LHCN-M2 (cell line): ENCODE data around the gene FMC1. TPM values are rescaled to one million over a fixed set of nuclear protein-coding genes. Genes with fewer than 3 reads are reported as not detected.
A peak's percentile ranks its signal among the peaks of the same experiment; 100 is the strongest.
"Not testable (repeated sequence)": the region's sequence is repeated elsewhere in the genome, so short reads cannot be mapped to it uniquely, and the experiment has no call there.

Experiments
- DNase-seq: peaks from one replicate; pipeline ENCODE4 v3.0.0-alpha.2; 2012; ENCODE audit warnings: low read depth
- polyA plus RNA-seq: library from polyadenylated mRNA; unstranded; fragments of >200 nt; gene quantifications from one replicate; pipeline ENCODE4 v1.2.1, GENCODE V29; 2012; ENCODE audit warnings: missing spikeins
- total RNA-seq: library from RNA; depleted of rRNA; stranded (reverse); fragments of >200 nt; gene quantifications from 2 replicates; pipeline ENCODE4 v1.2.3, GENCODE V29; 2014; rRNA removed

FMC1 gene, protein sequence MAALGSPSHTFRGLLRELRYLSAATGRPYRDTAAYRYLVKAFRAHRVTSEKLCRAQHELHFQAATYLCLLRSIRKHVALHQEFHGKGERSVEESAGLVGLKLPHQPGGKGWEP
- 9.3 and 14.7 TPM in 2 replicates for total RNA-seq
- 48.2 TPM for polyA plus RNA-seq

- DNase-seq: peak; percentile 95
Measured at GRCh38 chr7:139341058-139341775, at the start of gene FMC1. FMC1 (plus strand) TSS chr7:139341337; CDS start chr7:139341385, 48 bp downstream.

GRCh38 chr7:139292821-139293220 is 48.3 kb upstream of the FMC1 start:
- DNase-seq: no peak

DNA sequence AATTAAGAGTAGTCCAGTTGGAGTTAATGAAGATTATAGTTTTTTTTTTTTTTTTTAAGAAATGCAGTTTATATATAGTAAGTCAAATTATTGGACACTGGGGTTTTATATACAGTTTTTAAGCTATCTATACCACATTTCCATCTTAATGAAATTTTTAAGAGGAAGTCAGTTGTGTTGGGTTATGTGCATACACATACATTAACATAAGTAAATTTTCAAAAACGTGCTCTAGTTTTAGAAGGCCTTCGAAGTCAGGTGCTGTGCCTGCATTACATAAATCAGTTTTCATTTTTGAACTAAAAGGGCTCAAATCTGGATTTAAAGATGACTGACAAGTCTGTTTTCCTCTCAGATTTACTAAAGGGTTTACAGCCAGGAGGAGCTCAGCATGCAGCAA is 47.6 kb upstream of the FMC1 start:
- no peak for DNase-seq

GRCh38 chr7:139294241-139294640 is 46.9 kb upstream of the FMC1 start:
- no peak for DNase-seq

- peak; percentile 12 for DNase-seq
Measured at GRCh38 chr7:139294951-139295575, 46.1 kb upstream of the FMC1 start.

DNA sequence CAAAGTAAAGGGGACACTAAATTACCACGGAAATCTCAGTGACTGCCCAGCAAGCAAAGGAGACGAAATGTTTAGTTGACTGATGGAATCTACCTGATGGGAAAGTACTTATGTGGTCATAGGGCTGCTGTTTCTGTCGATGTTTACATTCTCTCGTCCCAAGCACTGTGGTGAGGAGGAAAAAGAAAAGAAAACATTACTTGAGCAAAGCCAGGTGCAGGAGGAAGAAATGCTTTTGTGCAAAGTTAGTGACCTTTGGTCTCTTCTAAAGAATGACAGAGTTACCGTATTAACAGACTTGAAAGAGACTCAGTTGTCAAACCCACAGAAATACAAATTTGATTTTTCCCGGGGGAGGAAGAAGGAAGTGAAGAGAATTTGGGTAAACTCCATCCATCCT is 43.3 kb upstream of the FMC1 start:
- DNase-seq: no peak

- DNase-seq: no peak
Measured at GRCh38 chr7:139299296-139299695, 41.8 kb upstream of the FMC1 start.

DNA sequence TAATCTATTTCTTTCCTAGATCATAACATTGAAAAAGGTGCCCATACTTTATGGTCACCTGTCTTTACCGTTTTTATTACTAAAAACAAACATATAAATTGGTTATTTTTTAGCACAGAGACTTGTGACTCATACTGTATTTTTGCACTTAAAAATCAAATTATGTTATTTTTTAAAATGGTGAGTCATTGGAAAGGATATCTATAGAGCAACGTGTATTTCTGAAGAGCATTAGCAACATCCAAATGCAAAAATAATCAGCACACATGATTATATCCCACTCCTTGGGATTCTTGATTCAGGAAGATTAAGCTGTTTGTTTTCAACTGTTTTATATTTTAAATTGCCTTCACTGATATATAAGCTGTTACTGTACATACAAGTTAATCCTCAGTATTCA is 40.7 kb upstream of the FMC1 start:
- peak; percentile 10 for DNase-seq

DNA sequence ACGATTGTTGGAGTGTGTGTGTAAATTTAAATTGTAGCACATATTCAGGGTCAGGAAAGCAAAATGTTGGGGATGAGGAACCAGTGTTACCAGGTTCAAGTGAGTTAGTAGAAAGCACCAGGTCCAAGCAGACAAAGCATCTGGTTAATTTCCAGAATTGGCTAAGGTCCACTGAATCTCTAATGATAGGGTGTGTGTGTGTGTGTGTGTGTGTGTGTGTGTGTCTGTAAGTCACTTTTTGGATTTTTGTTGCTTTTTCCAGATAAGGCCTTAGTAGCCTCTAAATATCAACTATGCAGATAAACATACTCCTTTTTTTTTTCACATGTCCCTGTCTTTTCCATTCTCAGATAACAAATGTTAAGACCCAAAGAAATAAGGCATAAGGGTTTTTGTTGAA is 36.6 kb upstream of the FMC1 start:
- DNase-seq: no peak

DNA sequence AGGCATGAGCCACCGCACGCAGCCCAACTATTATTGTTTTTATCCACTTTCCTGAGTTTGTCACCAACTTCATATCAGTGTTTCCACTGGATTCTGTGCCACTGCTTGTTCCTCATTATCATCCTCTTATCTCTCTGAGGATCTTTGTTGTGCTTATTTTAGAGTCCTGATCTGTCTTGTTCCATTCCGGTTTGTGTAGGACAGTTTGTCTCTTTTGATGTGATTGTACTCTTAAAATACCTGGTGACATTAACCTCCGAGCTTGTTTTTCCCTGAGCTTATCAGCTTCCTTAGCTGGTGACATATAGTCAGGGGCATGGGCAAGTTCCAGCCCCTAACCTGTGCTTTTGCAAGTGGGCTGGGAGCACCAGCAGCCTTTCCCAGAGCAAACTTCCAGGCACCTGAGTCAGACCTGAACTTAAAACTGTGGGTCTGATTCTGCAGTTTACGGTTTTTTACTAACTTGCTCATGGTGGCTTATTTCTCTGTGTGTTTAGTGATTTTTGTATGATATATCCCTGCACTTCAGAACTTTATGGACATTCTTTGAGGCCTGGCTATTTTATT is 23.1 kb upstream of the FMC1 start:
- no peak for DNase-seq

DNA sequence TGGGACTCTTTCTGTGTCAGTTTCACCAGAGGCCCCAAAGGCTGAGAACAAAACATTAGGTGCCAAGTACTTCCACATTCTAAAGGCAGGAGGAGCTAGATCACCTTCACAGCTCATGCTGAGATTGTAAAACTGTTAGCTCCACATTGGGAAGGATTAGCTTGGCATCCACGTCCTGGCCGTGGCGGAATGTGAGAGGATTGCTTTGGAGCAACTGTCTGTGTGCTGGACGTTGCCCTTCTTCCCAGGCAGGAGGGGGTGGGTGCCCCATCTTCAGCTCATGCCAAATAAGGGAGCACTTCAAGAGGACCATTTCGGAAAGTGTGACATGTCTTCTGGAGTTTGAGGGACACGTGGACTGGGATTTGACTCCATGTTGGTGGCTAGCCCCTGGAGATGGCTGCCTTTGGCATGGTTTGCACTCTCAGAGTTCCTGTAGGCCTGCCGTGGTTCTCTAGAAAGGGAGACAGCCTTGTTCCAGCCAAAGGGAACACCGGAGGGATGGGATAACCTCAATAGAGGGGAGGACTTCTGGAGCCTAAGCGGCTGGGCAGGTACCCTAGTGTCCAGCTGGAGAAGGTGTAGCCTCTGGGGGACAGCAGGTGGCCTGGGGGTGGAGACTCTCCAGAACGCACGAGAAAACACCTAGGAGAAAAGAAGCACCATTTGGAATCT is 19.9 kb upstream of the FMC1 start:
- peak; percentile 57 for DNase-seq

- DNase-seq: not testable (repeated sequence)
Measured at GRCh38 chr7:139324709-139325108, 16.4 kb upstream of the FMC1 start.

GRCh38 chr7:139328375-139328774 is 12.8 kb upstream of the FMC1 start:
- peak; percentile 82 for DNase-seq

GRCh38 chr7:139329119-139329518 is 12.0 kb upstream of the FMC1 start:
- DNase-seq: no peak

- no peak for DNase-seq
Measured at GRCh38 chr7:139330333-139331030, 10.7 kb upstream of the FMC1 start.

- no peak for DNase-seq
Measured at GRCh38 chr7:139332697-139333359, 8.3 kb upstream of the FMC1 start.

GRCh38 chr7:139333443-139333842 is 7.7 kb upstream of the FMC1 start:
- DNase-seq: not testable (repeated sequence)

GRCh38 chr7:139334399-139335150 is 6.6 kb upstream of the FMC1 start:
- DNase-seq: no peak

DNA sequence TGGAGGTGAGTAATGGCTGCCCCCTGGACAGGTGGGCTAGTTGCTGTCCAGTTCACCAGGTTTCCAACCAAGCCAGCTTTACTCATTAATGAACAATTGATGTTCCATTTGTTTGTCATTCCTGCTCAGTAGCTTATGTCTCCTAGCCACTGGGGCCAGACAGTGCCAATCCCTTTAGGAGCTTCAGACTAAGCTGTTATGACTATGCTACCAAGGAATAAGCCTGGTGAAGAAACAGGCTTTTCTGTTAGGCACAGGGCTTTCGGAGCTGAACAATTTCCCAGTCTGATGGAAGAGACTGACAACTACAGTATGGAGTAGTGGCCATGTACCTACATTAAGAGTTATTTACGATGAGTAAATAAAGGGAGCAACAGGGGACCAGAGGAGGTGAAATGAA is 2.1 kb upstream of the FMC1 start:
- no peak for DNase-seq

GRCh38 chr7:139339698-139340036 is 1.5 kb upstream of the FMC1 start:
- no peak for DNase-seq
